HCT116 (cell line): ENCODE data around the gene XPO4. TPM values are rescaled to one million over a fixed set of nuclear protein-coding genes. Genes with fewer than 3 reads are reported as not detected.

Experiments used
- ATAC-seq: fragments of 200-7000 bp; cut with Tn5 transposase; 2 replicates; pipeline ENCODE4 v1.9.1; 2020; ENCODE audit warnings: mild to moderate bottlenecking, moderate library complexity
- BruUV-seq: library from RNA; stranded (reverse); fragments of 400-500 nt; replicated peaks from 2 replicates; lab custom pipeline; 2021; lab: Mats Ljungman, UMichigan
- CTCF ChIA-PET: fragments of 300-600 bp; sonication (Branson Sonifier 250); formaldehyde crosslinking; loops from one replicate; lab custom pipeline; 2021; ENCODE audit warnings: antibody characterized with exemption; lab: Charles Lee
- POLR2A ChIA-PET: fragments of 300-600, 350-600 bp; sonication (Branson Sonifier 250); formaldehyde crosslinking; loops from one replicate; lab custom pipeline; 2021; ENCODE audit warnings: antibody characterized with exemption; lab: Charles Lee
- RAD21 ChIA-PET, 2 experiments: fragments of 300-600 bp; sonication (Branson Sonifier 250); formaldehyde crosslinking; loops; one replicate each; lab custom pipeline; 2023; ENCODE audit warnings: low total read pairs in 2 of 2; ENCODE audit not compliant: uncharacterized antibody in 2 of 2, unreplicated experiment in 2 of 2, low non-redundant PET in 1 of 2; lab: Charles Lee
- DNase-seq: peaks from one replicate; pipeline ENCODE4 v3.0.0-alpha.2; 2010; ENCODE audit warnings: low read depth, low spot score
- H2AFZ ChIP-seq: fragments of 200-600 bp; shearing (Covaris generic), sonication (generic); 2 replicates; pipeline ENCODE4 v1.6.1; 2017; ENCODE audit warnings: low read depth, mixed run types, mixed read lengths, antibody characterized with exemption, low read length; ENCODE audit not compliant: poor library complexity, severe bottlenecking
- H3K27ac ChIP-seq: 2 replicates; pipeline ENCODE4 v1.5.1; 2012; ENCODE audit warnings: low read depth, low read length
- H3K27me3 ChIP-seq: fragments of 200-600 bp; sonication (generic); 2 replicates; pipeline ENCODE4 v1.6.1; 2016; ENCODE audit warnings: mixed run types, low read length, mixed read lengths; ENCODE audit not compliant: insufficient read depth
- H3K36me3 ChIP-seq, 2 experiments: fragments of 200-500 bp in 1 of 2; fragments of 200-600 bp in 1 of 2; sonication (Bioruptor generic) in 1 of 2; sonication (generic) in 1 of 2; 2 replicates each; pipeline versions ENCODE4 v1.5.1 to v1.6.1; 2014 to 2016; ENCODE audit warnings: low read length in 2 of 2, inconsistent platforms in 1 of 2, mixed read lengths in 1 of 2, mixed run types in 1 of 2; ENCODE audit not compliant: insufficient read depth in 2 of 2, control insufficient read depth in 1 of 2
- H3K4me1 ChIP-seq, 2 experiments: fragments of 200-600 bp in 1 of 2; sonication (generic) in 1 of 2; 2 replicates each; pipeline versions ENCODE4 v1.5.1 to v1.6.1; 2012 to 2017; ENCODE audit warnings: low read length in 2 of 2, inconsistent platforms in 1 of 2, mild to moderate bottlenecking in 1 of 2, mixed read lengths in 1 of 2, mixed run types in 1 of 2, moderate library complexity in 1 of 2; ENCODE audit not compliant: insufficient read depth in 2 of 2, control insufficient read depth in 1 of 2
- H3K4me2 ChIP-seq: fragments of 200-600 bp; sonication (generic); 2 replicates; pipeline ENCODE4 v1.6.1; 2017; ENCODE audit warnings: mixed run types, low read length, mixed read lengths
- H3K4me3 ChIP-seq, 2 experiments: fragments of 200-600 bp in 1 of 2; sonication (generic) in 1 of 2; replicated peaks in 1 of 2; 2 replicates each; pipeline ENCODE4 v1.5.1; 2011 to 2016; ENCODE audit warnings: low read length in 2 of 2, control low read depth in 1 of 2, low read depth in 1 of 2, mild to moderate bottlenecking in 1 of 2, mixed read lengths in 1 of 2, mixed run types in 1 of 2
- H3K79me2 ChIP-seq: fragments of 200-600 bp; sonication (generic); 2 replicates; pipeline ENCODE4 v1.6.1; 2017; ENCODE audit warnings: mild to moderate bottlenecking, mixed run types, low read length, moderate library complexity, mixed read lengths; ENCODE audit not compliant: insufficient read depth
- H3K9ac ChIP-seq: fragments of 200-600 bp; sonication (generic); 2 replicates; pipeline ENCODE4 v1.6.1; 2016; ENCODE audit warnings: low read length, mixed read lengths
- H3K9me2 ChIP-seq: fragments of 200-600 bp; sonication (generic), shearing (Covaris generic); 2 replicates; pipeline ENCODE4 v1.6.1; 2017; ENCODE audit warnings: mixed run types, mild to moderate bottlenecking, moderate library complexity; ENCODE audit not compliant: insufficient read depth
- H3K9me3 ChIP-seq, 2 experiments: fragments of 200-500 bp in 1 of 2; fragments of 200-600 bp in 1 of 2; sonication (Bioruptor generic) in 1 of 2; sonication (generic) in 1 of 2; 2 replicates each; pipeline ENCODE4 v1.6.1; 2014 to 2017; ENCODE audit warnings: low read length in 2 of 2, mixed read lengths in 2 of 2, inconsistent platforms in 1 of 2, low read depth in 1 of 2, mild to moderate bottlenecking in 1 of 2, mixed run types in 1 of 2, moderate library complexity in 1 of 2; ENCODE audit not compliant: control insufficient read depth in 1 of 2, insufficient read depth in 1 of 2
- H4K20me1 ChIP-seq: fragments of 200-600 bp; sonication (generic), shearing (Covaris generic); 2 replicates; pipeline ENCODE4 v1.6.1; 2017; ENCODE audit warnings: mixed run types, mild to moderate bottlenecking, moderate library complexity; ENCODE audit not compliant: insufficient read depth
- ATF3 ChIP-seq: IDR thresholded peaks from 2 replicates; pipeline ENCODE4 v1.6.1; 2012
- CEBPB ChIP-seq: IDR thresholded peaks from 2 replicates; pipeline ENCODE4 v1.6.1; 2012; ENCODE audit warnings: low read depth
- ELF1 ChIP-seq: IDR thresholded peaks from 2 replicates; pipeline ENCODE4 v1.6.1; 2012; ENCODE audit warnings: low read depth, borderline replicate concordance
- EZH2 ChIP-seq: fragments of 200-600 bp; sonication (generic); IDR thresholded peaks from 2 replicates; pipeline ENCODE4 v1.6.1; 2017; ENCODE audit warnings: antibody characterized with exemption, mixed run types
- EZH2phosphoT487 ChIP-seq: fragments of 200-600 bp; IDR thresholded peaks from 2 replicates; pipeline ENCODE4 v1.6.1; 2018; ENCODE audit warnings: antibody characterized with exemption, borderline replicate concordance
- POLR2A ChIP-seq: IDR thresholded peaks from 2 replicates; pipeline ENCODE4 v1.7.0; 2011; ENCODE audit warnings: borderline replicate concordance; ENCODE audit not compliant: insufficient read depth, insufficient read length; ENCODE audit errors: extremely low read depth
- POLR2AphosphoS5 ChIP-seq: IDR thresholded peaks from 2 replicates; pipeline ENCODE4 v1.6.1; 2011; ENCODE audit warnings: mild to moderate bottlenecking, low read depth, low read length, moderate library complexity
- REST ChIP-seq: IDR thresholded peaks from 2 replicates; pipeline ENCODE4 v1.6.1; 2012; ENCODE audit warnings: low read depth
- SIN3A ChIP-seq: IDR thresholded peaks from 2 replicates; pipeline ENCODE4 v1.6.1; 2012; ENCODE audit warnings: low read depth
- SP1 ChIP-seq: IDR thresholded peaks from 2 replicates; pipeline ENCODE4 v1.6.1; 2012; ENCODE audit warnings: low read depth
- YY1 ChIP-seq: IDR thresholded peaks from 2 replicates; pipeline ENCODE4 v1.6.1; 2011; ENCODE audit warnings: low read length, low read depth, moderate library complexity, mild to moderate bottlenecking; ENCODE audit not compliant: insufficient replicate concordance; ENCODE audit errors: extremely low read depth
- ZBTB33 ChIP-seq: IDR thresholded peaks from 2 replicates; pipeline ENCODE4 v1.6.1; 2011; ENCODE audit warnings: mild to moderate bottlenecking, low read length, moderate library complexity; ENCODE audit not compliant: insufficient replicate concordance; ENCODE audit errors: extremely low read depth
- ZNF274 ChIP-seq: fragments of 200-500 bp; sonication (Bioruptor generic); IDR thresholded peaks from 2 replicates; pipeline ENCODE4 v1.6.1; 2014; ENCODE audit warnings: mild to moderate bottlenecking, low read depth, low read length, inconsistent platforms
- intact Hi-C: fragments of 100-400 bp; cut with micrococcal nuclease; formaldehyde crosslinking; loops from 2 replicates; pipeline ENCODE4 v1.10.0; 2022
- total RNA-seq: library from RNA; stranded (reverse); gene quantifications from one replicate; pipeline ENCODE4 v1.2.1, GENCODE V29; 2021; ENCODE audit not compliant: unreplicated experiment

Gene XPO4
- total RNA-seq, 1 experiment from 2014 or later, result 29.7 TPM

- intact Hi-C loops, result no loop called here
- POLR2A ChIA-PET, result no interaction called here
Measured at GRCh38 chr13:20787180-20787579, 115.4 kb downstream of the XPO4 start.

More at GRCh38 chr13:20787180-20787579, 115.4 kb downstream of the XPO4 start:
- H3K27me3 ChIP-seq, result no peaks in the 10 kb centered on the region
- no peak overlapping the region for H3K4me3 ChIP-seq
- H3K4me2 ChIP-seq, result no peak overlapping the region
- no peak overlapping the region for H3K27ac ChIP-seq
- ChIA-PET CTCF (no interaction called here), RAD21 (no interaction called here)
- H3K36me3 ChIP-seq, result peaks cover 18 to 21% of the 10 kb centered on the region in 2 experiments; a peak in 3 of 4 replicates
- TF ChIP-seq EZH2 (no peak), POLR2AphosphoS5 (no peak), YY1 (no peak), CEBPB (no peak), REST (no peak), SIN3A (no peak), ELF1 (no peak), SP1 (no peak), ZBTB33 (no peak), ZNF274 (no peak), EZH2phosphoT487 (no peak), ATF3 (no peak), POLR2A (no peak)
- no peaks in the 10 kb centered on the region for H3K79me2 ChIP-seq
- no TSS peak for BruUV-seq
- DNase-seq (no peak), ATAC-seq (no peak)
- no peaks in the 10 kb centered on the region for H4K20me1 ChIP-seq
- H2AFZ ChIP-seq, result no peak overlapping the region
- H3K9ac ChIP-seq, result no peak overlapping the region
- H3K9me2 ChIP-seq, result no peaks in the 10 kb centered on the region
- no peaks in the 10 kb centered on the region for H3K9me3 ChIP-seq
- no peaks in the 10 kb centered on the region for H3K4me1 ChIP-seq
